Hindlimb muscle (tissue), 1 donor: ENCODE data around the gene CBX6. TPM values are rescaled to one million over a fixed set of nuclear protein-coding genes. Genes with fewer than 3 reads are reported as not detected.

Experiments used
- DNase-seq: peaks from one replicate; pipeline ENCODE4 v3.0.0-alpha.2; 2013
- polyA plus RNA-seq: library from polyadenylated mRNA; unstranded; fragments of 120-200 nt; gene quantifications from one replicate; pipeline ENCODE4 v1.2.1, GENCODE V29; 2013; ENCODE audit not compliant: insufficient read length

Gene CBX6
- polyA plus RNA-seq, 1 donor = 29.0 TPM

DNA sequence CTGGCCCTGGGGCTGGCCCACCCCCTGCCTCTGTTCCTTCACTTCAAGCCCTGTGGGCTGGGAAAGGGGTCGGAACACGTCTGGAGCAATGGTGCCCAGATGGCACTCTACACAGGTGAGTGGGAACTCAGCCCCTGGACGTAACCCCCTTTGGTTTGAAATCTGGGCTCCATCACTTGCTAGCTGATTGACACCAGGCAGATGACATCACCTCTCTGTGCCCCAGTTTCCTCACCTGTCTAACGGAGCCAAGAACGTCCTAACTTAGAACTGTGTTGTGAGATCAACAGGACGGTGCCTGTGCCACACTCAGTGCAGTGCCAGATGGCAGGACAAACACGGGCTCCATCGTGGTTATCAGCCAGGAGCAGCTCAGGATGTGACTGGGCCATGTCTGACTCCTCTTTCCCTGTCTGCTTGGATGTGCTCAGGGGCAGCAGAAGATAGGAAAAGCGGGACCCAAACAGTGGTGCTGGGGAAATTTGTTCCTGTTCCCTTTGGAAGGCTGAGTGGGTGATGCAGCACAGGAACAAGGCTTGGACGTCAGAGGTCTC is 52.6 kb downstream of the CBX6 start:
- DNase-seq = no peak

DNA sequence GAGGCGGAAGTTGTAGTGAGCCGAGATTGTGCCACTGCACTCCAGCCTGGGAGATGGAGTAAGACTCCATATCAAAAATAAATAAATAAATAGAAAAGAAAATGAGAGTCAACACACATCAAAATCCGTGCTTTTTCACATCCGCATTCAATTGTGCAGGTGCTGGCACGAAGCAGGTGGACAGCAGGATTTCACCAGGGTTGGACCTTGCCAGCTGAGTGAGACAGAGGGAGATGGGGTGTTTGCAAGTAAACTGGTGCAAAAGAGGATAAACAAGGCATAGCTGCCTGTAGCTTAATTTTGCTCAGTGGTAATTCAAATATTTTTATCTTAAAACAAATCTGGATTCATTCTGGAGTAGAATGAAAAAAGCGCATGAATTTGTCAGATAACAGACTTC is 54.8 kb downstream of the CBX6 start:
- no peak for DNase-seq

DNA sequence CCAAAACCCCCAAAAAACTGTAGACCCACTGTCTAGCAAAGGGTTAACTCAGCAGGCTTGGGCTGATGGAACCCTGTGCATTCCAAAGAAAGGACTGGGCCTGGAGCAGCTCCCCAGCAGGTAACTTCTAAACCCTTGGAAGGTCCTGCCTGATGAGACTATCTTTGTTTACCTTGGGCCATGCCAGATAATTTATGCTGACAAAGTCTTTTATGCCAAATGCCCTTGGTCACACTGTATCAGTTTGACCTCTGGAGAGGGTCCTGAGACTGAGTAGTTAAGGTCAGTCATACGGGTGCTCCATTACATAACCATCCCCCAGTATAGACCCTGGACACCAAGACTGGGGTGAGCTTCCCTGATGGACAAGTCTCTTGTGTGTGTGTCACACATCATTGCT is 56.2 kb downstream of the CBX6 start:
- no peak for DNase-seq

Other genes with a start within 250 kb of the CBX6 start
- 0.77 TPM for gene FAM227A, start 215.8 kb downstream of the CBX6 start, polyA plus RNA-seq
- 34.4 TPM for gene CBY1, start 215.6 kb downstream of the CBX6 start, polyA plus RNA-seq
- 89.3 TPM for gene TOMM22, start 190.3 kb downstream of the CBX6 start, polyA plus RNA-seq
- gene JOSD1, start 171.3 kb downstream of the CBX6 start, polyA plus RNA-seq = 37.2 TPM
- 35.8 TPM for gene GTPBP1, start 166.3 kb downstream of the CBX6 start, polyA plus RNA-seq
- gene SUN2, start 116.2 kb downstream of the CBX6 start, polyA plus RNA-seq = 59.3 TPM
- gene DNAL4, start 78.1 kb downstream of the CBX6 start, polyA plus RNA-seq = 12.2 TPM
- 4.1 TPM for gene NPTXR, start 28.2 kb downstream of the CBX6 start, polyA plus RNA-seq
- gene APOBEC3A, start 85.4 kb upstream of the CBX6 start, polyA plus RNA-seq = 0.94 TPM
- 3.1 TPM for gene APOBEC3B, start 110.1 kb upstream of the CBX6 start, polyA plus RNA-seq
- 6.8 TPM for gene APOBEC3C, start 142.0 kb upstream of the CBX6 start, polyA plus RNA-seq
- gene APOBEC3D, start 148.9 kb upstream of the CBX6 start, polyA plus RNA-seq = 1.5 TPM
- 3.0 TPM for gene APOBEC3F, start 168.6 kb upstream of the CBX6 start, polyA plus RNA-seq
- gene APOBEC3G, start 205.1 kb upstream of the CBX6 start, polyA plus RNA-seq = 3.3 TPM
- not detected for gene APOBEC3H, start 225.0 kb upstream of the CBX6 start, polyA plus RNA-seq